ENCODE measurements around the gene GNB2.
"Not testable (repeated sequence)": the region's sequence is repeated elsewhere in the genome, so short reads cannot be mapped to it uniquely, and the experiment has no call there.

Gene GNB2

GRCh38 chr7:100640517-100641440, 32.8 kb upstream of the GNB2 start:
- Histone ChIP-seq H3K4me1 (ENCODE audit: control insufficient read depth, insufficient read depth, low read length, poor library complexity, severe bottlenecking) (no peaks in the 10 kb centered on the region), H3K4me3 (ENCODE audit: insufficient read depth, low read depth, low read length, poor library complexity, severe bottlenecking) (no peak overlapping the region), H3K36me3 (ENCODE audit: control insufficient read depth, insufficient read depth, low read length) (no peaks in the 10 kb centered on the region), H3K27me3 (replicated peaks; ENCODE audit: control insufficient read depth, insufficient read depth, low read length, poor library complexity, severe bottlenecking) (no peaks in the 10 kb centered on the region), H3K27ac (ENCODE audit: insufficient read depth, low read length, poor library complexity, severe bottlenecking) (no peak overlapping the region), H3K9me3 (ENCODE audit: control insufficient read depth, low read length) (no peaks in the 10 kb centered on the region)
- no peak for DNase-seq

- Histone ChIP-seq H3K9me3 (ENCODE audit: control insufficient read depth, low read length) (no peaks in the 10 kb centered on the region), H3K27me3 (replicated peaks; ENCODE audit: control insufficient read depth, insufficient read depth, low read length, poor library complexity, severe bottlenecking) (no peaks in the 10 kb centered on the region), H3K4me1 (ENCODE audit: control insufficient read depth, insufficient read depth, low read length, poor library complexity, severe bottlenecking) (no peaks in the 10 kb centered on the region), H3K36me3 (ENCODE audit: control insufficient read depth, insufficient read depth, low read length) (no peaks in the 10 kb centered on the region), H3K4me3 (ENCODE audit: insufficient read depth, low read depth, low read length, poor library complexity, severe bottlenecking) (no peak within 1 kb of the TSS), H3K27ac (ENCODE audit: insufficient read depth, low read length, poor library complexity, severe bottlenecking) (no peak within 1 kb of the TSS)
- no peak for DNase-seq
These were observed 32.1 kb upstream of the GNB2 start, which contains the start of gene TFR2 for GRCh38 chr7:100641463-100641859. Gene TFR2, minus strand, starts transcription at chr7:100641552. Its CDS starts 43 bp downstream, at chr7:100641509.

- H3K9me3 ChIP-seq (ENCODE audit: control insufficient read depth, low read length) = no peaks in the 10 kb centered on the region
These were observed 31.5 kb upstream of the GNB2 start for GRCh38 chr7:100641860-100642533.

GRCh38 chr7:100642534-100642907, 31.0 kb upstream of the GNB2 start:
- no peaks in the 10 kb centered on the region for H3K36me3 ChIP-seq (ENCODE audit: control insufficient read depth, insufficient read depth, low read length)
- no peaks in the 10 kb centered on the region for H3K9me3 ChIP-seq (ENCODE audit: control insufficient read depth, low read length)
- no peak overlapping the region for H3K4me3 ChIP-seq (ENCODE audit: insufficient read depth, low read depth, low read length, poor library complexity, severe bottlenecking)
- H3K4me1 ChIP-seq (ENCODE audit: control insufficient read depth, insufficient read depth, low read length, poor library complexity, severe bottlenecking) = no peaks in the 10 kb centered on the region
- no peaks in the 10 kb centered on the region for H3K27me3 ChIP-seq (replicated peaks; ENCODE audit: control insufficient read depth, insufficient read depth, low read length, poor library complexity, severe bottlenecking)
- no peak overlapping the region for H3K27ac ChIP-seq (ENCODE audit: insufficient read depth, low read length, poor library complexity, severe bottlenecking)
- no peak for DNase-seq

More at GRCh38 chr7:100641860-100642533, 31.5 kb upstream of the GNB2 start:
- H3K4me1 ChIP-seq (ENCODE audit: control insufficient read depth, insufficient read depth, low read length, poor library complexity, severe bottlenecking) = no peaks in the 10 kb centered on the region
- no peak overlapping the region for H3K4me3 ChIP-seq (ENCODE audit: insufficient read depth, low read depth, low read length, poor library complexity, severe bottlenecking)
- H3K36me3 ChIP-seq (ENCODE audit: control insufficient read depth, insufficient read depth, low read length) = no peaks in the 10 kb centered on the region
- H3K27ac ChIP-seq (ENCODE audit: insufficient read depth, low read length, poor library complexity, severe bottlenecking) = no peak overlapping the region
- DNase-seq = no peak
- no peaks in the 10 kb centered on the region for H3K27me3 ChIP-seq (replicated peaks; ENCODE audit: control insufficient read depth, insufficient read depth, low read length, poor library complexity, severe bottlenecking)

GRCh38 chr7:100649826-100650565, 23.5 kb upstream of the GNB2 start:
- peaks cover 6% of the 10 kb centered on the region for H3K27me3 ChIP-seq (replicated peaks; ENCODE audit: control insufficient read depth, insufficient read depth, low read length, poor library complexity, severe bottlenecking)
- no peak for DNase-seq
- no peak overlapping the region for H3K27ac ChIP-seq (ENCODE audit: insufficient read depth, low read length, poor library complexity, severe bottlenecking)
- H3K9me3 ChIP-seq (ENCODE audit: control insufficient read depth, low read length) = no peaks in the 10 kb centered on the region
- H3K4me1 ChIP-seq (ENCODE audit: control insufficient read depth, insufficient read depth, low read length, poor library complexity, severe bottlenecking) = no peaks in the 10 kb centered on the region
- H3K4me3 ChIP-seq (ENCODE audit: insufficient read depth, low read depth, low read length, poor library complexity, severe bottlenecking) = no peak overlapping the region
- no peaks in the 10 kb centered on the region for H3K36me3 ChIP-seq (ENCODE audit: control insufficient read depth, insufficient read depth, low read length)

GRCh38 chr7:100654908-100655831, 18.4 kb upstream of the GNB2 start:
- peaks cover 26% of the 10 kb centered on the region for H3K27me3 ChIP-seq (replicated peaks; ENCODE audit: control insufficient read depth, insufficient read depth, low read length, poor library complexity, severe bottlenecking)

GRCh38 chr7:100655908-100656674, 17.4 kb upstream of the GNB2 start, which contains the start of gene ACTL6B:
Gene ACTL6B, minus strand, starts transcription at chr7:100656448. Its CDS starts 94 bp downstream, at chr7:100656354.
- DNase-seq = no peak
- Histone ChIP-seq H3K4me3 (ENCODE audit: insufficient read depth, low read depth, low read length, poor library complexity, severe bottlenecking) (no peak within 1 kb of the TSS), H3K27me3 (replicated peaks; ENCODE audit: control insufficient read depth, insufficient read depth, low read length, poor library complexity, severe bottlenecking) (peaks cover 26% of the 10 kb centered on the region)

More at GRCh38 chr7:100654908-100655831, 18.4 kb upstream of the GNB2 start:
- Histone ChIP-seq H3K36me3 (ENCODE audit: control insufficient read depth, insufficient read depth, low read length) (no peaks in the 10 kb centered on the region), H3K27ac (ENCODE audit: insufficient read depth, low read length, poor library complexity, severe bottlenecking) (no peak overlapping the region), H3K9me3 (ENCODE audit: control insufficient read depth, low read length) (no peaks in the 10 kb centered on the region), H3K4me1 (ENCODE audit: control insufficient read depth, insufficient read depth, low read length, poor library complexity, severe bottlenecking) (peaks cover 6% of the 10 kb centered on the region), H3K4me3 (ENCODE audit: insufficient read depth, low read depth, low read length, poor library complexity, severe bottlenecking) (no peak overlapping the region)
- DNase-seq = no peak

GRCh38 chr7:100662194-100662776, 11.3 kb upstream of the GNB2 start:
- H3K4me1 ChIP-seq (ENCODE audit: control insufficient read depth, insufficient read depth, low read length, poor library complexity, severe bottlenecking); H3K4me3 ChIP-seq (ENCODE audit: insufficient read depth, low read depth, low read length, poor library complexity, severe bottlenecking); DNase-seq; H3K27me3 ChIP-seq (replicated peaks; ENCODE audit: control insufficient read depth, insufficient read depth, low read length, poor library complexity, severe bottlenecking); H3K36me3 ChIP-seq (ENCODE audit: control insufficient read depth, insufficient read depth, low read length); H3K9me3 ChIP-seq (ENCODE audit: control insufficient read depth, low read length); H3K27ac ChIP-seq (ENCODE audit: insufficient read depth, low read length, poor library complexity, severe bottlenecking): not testable (repeated sequence)

More at GRCh38 chr7:100655908-100656674, 17.4 kb upstream of the GNB2 start, which contains the start of gene ACTL6B:
- H3K9me3 ChIP-seq (ENCODE audit: control insufficient read depth, low read length) = no peaks in the 10 kb centered on the region
- no peaks in the 10 kb centered on the region for H3K36me3 ChIP-seq (ENCODE audit: control insufficient read depth, insufficient read depth, low read length)
- peaks cover 6% of the 10 kb centered on the region for H3K4me1 ChIP-seq (ENCODE audit: control insufficient read depth, insufficient read depth, low read length, poor library complexity, severe bottlenecking)
- no peak within 1 kb of the TSS for H3K27ac ChIP-seq (ENCODE audit: insufficient read depth, low read length, poor library complexity, severe bottlenecking)
